Glutamatergic neuron (in vitro differentiated cells): Measurements from ENCODE around the gene PSME2. TPM values are rescaled to one million over a fixed set of nuclear protein-coding genes. Genes with fewer than 3 reads are reported as not detected.

Experiments
- DNase-seq: peaks from one replicate; pipeline ENCODE4 v3.0.0; 2022
- H3K27ac Mint-ChIP-seq: one replicate; pipeline ENCODE4 v1.8.0; 2020; ENCODE audit warnings: mild to moderate bottlenecking, mixed read lengths, inconsistent platforms; ENCODE audit not compliant: unreplicated experiment
- H3K27me3 Mint-ChIP-seq: one replicate; pipeline ENCODE4 v1.8.0; 2020; ENCODE audit warnings: mild to moderate bottlenecking, moderate library complexity, mixed read lengths, inconsistent platforms; ENCODE audit not compliant: unreplicated experiment
- H3K36me3 Mint-ChIP-seq: one replicate; pipeline ENCODE4 v1.8.0; 2020; ENCODE audit warnings: mild to moderate bottlenecking, mixed read lengths, inconsistent platforms; ENCODE audit not compliant: unreplicated experiment
- H3K4me1 Mint-ChIP-seq: one replicate; pipeline ENCODE4 v1.8.0; 2020; ENCODE audit warnings: mild to moderate bottlenecking, low read depth, mixed read lengths, inconsistent platforms; ENCODE audit not compliant: unreplicated experiment
- H3K4me3 Mint-ChIP-seq: one replicate; pipeline ENCODE4 v1.8.0; 2020; ENCODE audit warnings: mild to moderate bottlenecking, mixed read lengths, inconsistent platforms; ENCODE audit not compliant: unreplicated experiment
- H3K9me3 Mint-ChIP-seq: one replicate; pipeline ENCODE4 v1.8.0; 2020; ENCODE audit warnings: mild to moderate bottlenecking, moderate library complexity, mixed read lengths, inconsistent platforms; ENCODE audit not compliant: unreplicated experiment
- total RNA-seq: library from RNA; stranded (reverse); fragmentation: NEBNext Ultra II Directional; extraction: Animal tissue kit (Norgen Biotek cat#: 25700); gene quantifications from one replicate; pipeline ENCODE4 v1.2.1, GENCODE V29; 2021; ENCODE audit not compliant: unreplicated experiment
- TF ChIP-seq, protein P1 (sequence below): fragments of 200-600 bp; sonication (generic); IDR thresholded peaks from one replicate; pipeline ENCODE4 v1.5.0; 2021; ENCODE audit not compliant: partially characterized antibody, unreplicated experiment

The PSME2 gene
- total RNA-seq, 1 donor from 2014 or later = 58.9 TPM

DNA sequence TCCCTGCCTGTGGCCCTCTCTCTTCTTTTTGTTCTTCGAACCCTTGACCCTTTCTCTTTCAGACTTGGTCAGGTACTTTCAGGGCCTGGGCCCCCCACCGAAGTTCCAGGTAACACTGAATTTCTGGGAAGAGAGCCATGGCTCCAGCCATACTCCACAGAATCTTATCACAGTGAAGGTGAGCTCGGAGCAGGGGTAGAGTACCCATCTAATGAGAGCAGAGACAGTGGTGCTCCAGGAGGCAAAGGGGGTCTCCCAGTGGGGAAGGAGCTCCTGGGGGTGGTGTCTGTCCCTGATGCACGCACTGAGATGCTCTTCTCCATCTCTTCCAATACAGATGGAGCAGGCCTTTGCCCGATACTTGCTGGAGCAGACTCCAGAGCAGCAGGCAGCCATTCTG, 19.4 kb upstream of the PSME2 start:
- peaks cover 7% of the 10 kb centered on the region for H3K4me1 Mint-ChIP-seq
- H3K9me3 Mint-ChIP-seq = peaks cover 4% of the 10 kb centered on the region
- peaks cover 4% of the 10 kb centered on the region for H3K36me3 Mint-ChIP-seq
- no peak for DNase-seq
- H3K27me3 Mint-ChIP-seq = peaks cover 1% of the 10 kb centered on the region
- no peak overlapping the region for H3K4me3 Mint-ChIP-seq
- H3K27ac Mint-ChIP-seq = no peak overlapping the region
- TF ChIP-seq, protein P1, sequence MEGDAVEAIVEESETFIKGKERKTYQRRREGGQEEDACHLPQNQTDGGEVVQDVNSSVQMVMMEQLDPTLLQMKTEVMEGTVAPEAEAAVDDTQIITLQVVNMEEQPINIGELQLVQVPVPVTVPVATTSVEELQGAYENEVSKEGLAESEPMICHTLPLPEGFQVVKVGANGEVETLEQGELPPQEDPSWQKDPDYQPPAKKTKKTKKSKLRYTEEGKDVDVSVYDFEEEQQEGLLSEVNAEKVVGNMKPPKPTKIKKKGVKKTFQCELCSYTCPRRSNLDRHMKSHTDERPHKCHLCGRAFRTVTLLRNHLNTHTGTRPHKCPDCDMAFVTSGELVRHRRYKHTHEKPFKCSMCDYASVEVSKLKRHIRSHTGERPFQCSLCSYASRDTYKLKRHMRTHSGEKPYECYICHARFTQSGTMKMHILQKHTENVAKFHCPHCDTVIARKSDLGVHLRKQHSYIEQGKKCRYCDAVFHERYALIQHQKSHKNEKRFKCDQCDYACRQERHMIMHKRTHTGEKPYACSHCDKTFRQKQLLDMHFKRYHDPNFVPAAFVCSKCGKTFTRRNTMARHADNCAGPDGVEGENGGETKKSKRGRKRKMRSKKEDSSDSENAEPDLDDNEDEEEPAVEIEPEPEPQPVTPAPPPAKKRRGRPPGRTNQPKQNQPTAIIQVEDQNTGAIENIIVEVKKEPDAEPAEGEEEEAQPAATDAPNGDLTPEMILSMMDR = no peak

DNA sequence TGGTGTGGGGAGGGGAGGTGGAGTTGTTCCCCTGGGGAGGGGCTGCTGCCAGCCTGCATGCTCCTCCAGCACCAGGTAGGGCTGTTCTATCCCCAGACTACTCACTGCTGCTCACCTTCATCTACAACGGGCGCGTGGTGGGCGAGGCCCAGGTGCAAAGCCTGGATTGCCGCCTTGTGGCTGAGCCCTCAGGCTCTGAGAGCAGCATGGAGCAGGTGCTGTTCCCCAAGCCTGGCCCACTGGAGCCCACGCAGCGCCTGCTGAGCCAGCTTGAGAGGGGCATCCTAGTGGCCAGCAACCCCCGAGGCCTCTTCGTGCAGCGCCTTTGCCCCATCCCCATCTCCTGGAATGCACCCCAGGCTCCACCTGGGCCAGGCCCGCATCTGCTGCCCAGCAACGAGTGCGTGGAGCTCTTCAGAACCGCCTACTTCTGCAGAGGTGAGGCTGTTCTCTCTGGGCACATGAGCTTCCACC, 18.1 kb upstream of the PSME2 start:
- Mint-ChIP-seq H3K4me1 (peaks cover 7% of the 10 kb centered on the region), H3K4me3 (no peak overlapping the region), H3K27me3 (peaks cover 3% of the 10 kb centered on the region), H3K27ac (no peak overlapping the region), H3K36me3 (peaks cover 4% of the 10 kb centered on the region), H3K9me3 (peaks cover 2% of the 10 kb centered on the region)
- DNase-seq = no peak
- TF ChIP-seq, protein P1 = no peak

DNA sequence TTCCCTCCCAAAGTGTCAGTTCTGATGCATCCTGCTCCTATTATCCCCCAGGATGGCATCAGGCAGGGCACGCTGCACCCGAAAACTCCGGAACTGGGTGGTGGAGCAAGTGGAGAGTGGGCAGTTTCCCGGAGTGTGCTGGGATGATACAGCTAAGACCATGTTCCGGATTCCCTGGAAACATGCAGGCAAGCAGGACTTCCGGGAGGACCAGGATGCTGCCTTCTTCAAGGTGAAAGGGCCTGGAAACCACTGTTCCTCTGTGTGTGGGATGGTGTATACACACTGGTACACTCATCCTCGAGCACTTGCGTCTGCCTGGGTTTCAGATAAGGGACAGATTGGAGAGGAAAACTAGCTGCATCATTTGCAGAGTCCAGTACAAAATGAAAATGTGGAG, 15.7 kb upstream of the PSME2 start:
- Mint-ChIP-seq H3K27ac (peak overlapping the region; percentile 64), H3K4me1 (peaks cover 7% of the 10 kb centered on the region), H3K36me3 (peaks cover 4% of the 10 kb centered on the region), H3K9me3 (peaks cover 2% of the 10 kb centered on the region), H3K27me3 (peaks cover 2% of the 10 kb centered on the region), H3K4me3 (peak overlapping the region; percentile 85)
- TF ChIP-seq, protein P1 = no peak
- DNase-seq = no peak

DNA sequence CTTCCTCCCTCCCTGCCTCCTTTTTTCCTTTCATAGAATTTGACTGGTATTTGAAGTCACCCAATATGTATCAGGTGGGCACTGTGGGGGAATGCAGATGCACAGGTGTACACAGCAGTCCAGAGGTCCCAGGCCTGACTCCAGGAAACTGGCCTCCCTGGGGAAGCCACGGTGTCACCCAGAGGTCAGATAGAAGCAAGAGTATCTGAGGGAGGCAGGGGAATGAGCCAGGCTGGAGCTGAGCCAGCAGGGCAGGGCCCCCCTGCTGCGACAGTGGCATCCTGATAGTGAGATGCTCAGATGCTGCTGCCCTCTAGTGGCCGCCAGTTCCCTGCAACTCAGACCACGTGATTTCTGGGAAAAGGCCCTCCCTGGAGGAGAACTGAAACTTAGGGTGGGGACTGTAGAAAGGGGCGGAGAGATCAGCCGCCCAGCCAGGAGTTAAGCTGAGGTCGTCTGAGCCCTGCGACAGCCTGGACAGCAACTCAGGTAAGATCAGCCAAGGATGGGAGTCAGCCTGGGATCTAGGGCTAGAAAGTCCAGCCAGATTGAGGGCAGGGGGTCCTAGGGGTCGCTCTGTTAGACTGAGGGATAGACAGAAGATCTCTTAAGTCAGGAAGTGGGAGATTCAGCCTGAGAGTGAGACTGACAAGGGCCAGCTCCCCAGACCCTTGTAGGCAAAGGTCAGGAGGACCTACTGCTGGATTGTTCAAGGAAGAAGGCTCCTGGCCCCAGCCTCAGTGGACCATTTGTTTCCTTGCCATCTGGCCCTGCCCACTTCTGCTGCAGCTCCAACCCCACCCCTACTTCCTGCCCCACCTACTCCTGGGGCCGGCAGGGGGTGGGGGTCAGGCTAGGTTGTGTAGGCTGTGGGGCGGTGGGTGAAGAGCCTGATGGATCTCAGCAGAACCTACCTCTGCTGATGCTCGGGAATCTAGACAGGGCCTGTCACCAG, 14.7 kb upstream of the PSME2 start, which contains the start of gene IRF9:
IRF9 (plus strand) TSS at position 416 of the 955 bp plus-strand sequence. CDS start 880 bp downstream, outside the sequence.
- H3K4me1 Mint-ChIP-seq = peaks cover 7% of the 10 kb centered on the region
- peaks cover 2% of the 10 kb centered on the region for H3K27me3 Mint-ChIP-seq
- peaks cover 8% of the 10 kb centered on the region for H3K36me3 Mint-ChIP-seq
- TF ChIP-seq, protein P1 = peak; percentile 92
- peak within 1 kb of the TSS; percentile 64 for H3K27ac Mint-ChIP-seq
- H3K4me3 Mint-ChIP-seq = peak within 1 kb of the TSS; percentile 85
- DNase-seq = peak; percentile 98
- peaks cover 4% of the 10 kb centered on the region for H3K9me3 Mint-ChIP-seq

DNA sequence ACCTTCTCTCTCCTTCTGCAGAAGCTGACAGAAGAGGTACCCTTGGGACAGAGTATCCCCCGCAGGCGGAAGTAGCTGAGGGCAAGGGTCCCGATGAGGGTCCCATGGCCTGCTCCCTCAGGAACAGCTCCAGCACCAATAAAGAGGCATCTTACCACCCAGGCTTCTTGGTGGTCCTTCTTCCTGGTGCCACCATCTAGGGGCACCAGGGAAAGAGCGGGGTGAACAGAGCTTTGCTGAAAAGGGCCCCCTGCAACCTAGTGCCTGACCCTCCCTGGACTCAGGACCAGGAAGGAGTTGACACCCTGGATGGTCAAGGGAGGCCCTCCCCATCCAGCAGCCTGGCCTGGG, 14.1 kb upstream of the PSME2 start:
- H3K27me3 Mint-ChIP-seq = peaks cover 5% of the 10 kb centered on the region
- peaks cover 5% of the 10 kb centered on the region for H3K36me3 Mint-ChIP-seq
- peaks cover 4% of the 10 kb centered on the region for H3K9me3 Mint-ChIP-seq
- TF ChIP-seq, protein P1 = no peak
- H3K4me1 Mint-ChIP-seq = peaks cover 7% of the 10 kb centered on the region
- H3K4me3 Mint-ChIP-seq = no peak overlapping the region
- DNase-seq = no peak
- peak overlapping the region; percentile 12 for H3K27ac Mint-ChIP-seq
